PFSK-1 (cell line): ENCODE results near the gene ARL6IP5.

ENCODE experiments used
- POLR2AphosphoS5 ChIP-seq: IDR thresholded peaks from 2 replicates; pipeline ENCODE4 v1.6.1; 2012; ENCODE audit warnings: low read depth, mild to moderate bottlenecking, control low read depth, low read length, moderate library complexity
- TF ChIP-seq, protein P1 (sequence below), 2 experiments: IDR thresholded peaks; 2 replicates each; pipeline versions ENCODE4 v1.6.1 to v1.8.0; 2011 to 2012; ENCODE audit warnings: low read depth in 2 of 2, low read length in 2 of 2, control low read depth in 1 of 2, inconsistent platforms in 1 of 2, mild to moderate bottlenecking in 1 of 2, moderate library complexity in 1 of 2; ENCODE audit not compliant: insufficient read depth in 1 of 2

DNA sequence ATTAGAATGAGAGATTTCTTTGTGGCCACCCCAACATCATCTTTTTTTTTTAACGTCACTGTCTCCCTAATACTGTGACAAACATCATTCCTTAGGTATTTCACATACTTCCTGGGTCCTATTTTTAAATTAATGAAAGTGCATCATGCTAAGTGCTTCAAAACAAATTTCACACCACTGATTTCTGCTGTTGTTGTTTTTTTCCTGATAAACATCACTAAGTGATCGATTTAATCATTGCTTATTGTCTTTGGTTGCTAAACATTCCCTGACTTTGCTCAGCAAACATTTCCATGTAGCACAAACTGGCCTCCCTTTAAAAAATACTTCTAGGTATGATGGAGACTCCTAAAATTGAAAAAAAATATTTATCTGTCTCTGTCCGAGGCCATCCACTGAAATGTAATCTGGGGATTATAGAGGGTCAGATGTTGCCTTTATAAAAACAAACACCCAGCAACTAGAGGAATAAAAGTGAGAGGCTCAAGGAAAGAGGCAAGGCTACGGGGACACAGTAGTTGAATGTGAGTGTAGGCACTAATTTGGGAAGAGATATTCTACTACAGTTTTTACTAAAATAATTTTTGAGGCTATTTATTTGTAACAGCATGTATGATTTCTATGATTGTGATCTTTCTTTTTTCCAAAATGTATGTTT, 58.2 kb downstream of the ARL6IP5 start:
- TF ChIP-seq, protein P1, sequence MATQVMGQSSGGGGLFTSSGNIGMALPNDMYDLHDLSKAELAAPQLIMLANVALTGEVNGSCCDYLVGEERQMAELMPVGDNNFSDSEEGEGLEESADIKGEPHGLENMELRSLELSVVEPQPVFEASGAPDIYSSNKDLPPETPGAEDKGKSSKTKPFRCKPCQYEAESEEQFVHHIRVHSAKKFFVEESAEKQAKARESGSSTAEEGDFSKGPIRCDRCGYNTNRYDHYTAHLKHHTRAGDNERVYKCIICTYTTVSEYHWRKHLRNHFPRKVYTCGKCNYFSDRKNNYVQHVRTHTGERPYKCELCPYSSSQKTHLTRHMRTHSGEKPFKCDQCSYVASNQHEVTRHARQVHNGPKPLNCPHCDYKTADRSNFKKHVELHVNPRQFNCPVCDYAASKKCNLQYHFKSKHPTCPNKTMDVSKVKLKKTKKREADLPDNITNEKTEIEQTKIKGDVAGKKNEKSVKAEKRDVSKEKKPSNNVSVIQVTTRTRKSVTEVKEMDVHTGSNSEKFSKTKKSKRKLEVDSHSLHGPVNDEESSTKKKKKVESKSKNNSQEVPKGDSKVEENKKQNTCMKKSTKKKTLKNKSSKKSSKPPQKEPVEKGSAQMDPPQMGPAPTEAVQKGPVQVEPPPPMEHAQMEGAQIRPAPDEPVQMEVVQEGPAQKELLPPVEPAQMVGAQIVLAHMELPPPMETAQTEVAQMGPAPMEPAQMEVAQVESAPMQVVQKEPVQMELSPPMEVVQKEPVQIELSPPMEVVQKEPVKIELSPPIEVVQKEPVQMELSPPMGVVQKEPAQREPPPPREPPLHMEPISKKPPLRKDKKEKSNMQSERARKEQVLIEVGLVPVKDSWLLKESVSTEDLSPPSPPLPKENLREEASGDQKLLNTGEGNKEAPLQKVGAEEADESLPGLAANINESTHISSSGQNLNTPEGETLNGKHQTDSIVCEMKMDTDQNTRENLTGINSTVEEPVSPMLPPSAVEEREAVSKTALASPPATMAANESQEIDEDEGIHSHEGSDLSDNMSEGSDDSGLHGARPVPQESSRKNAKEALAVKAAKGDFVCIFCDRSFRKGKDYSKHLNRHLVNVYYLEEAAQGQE (IDR thresholded peaks at IDR 0.05; ENCODE audit: insufficient read depth in 1 of 2, low read depth in 2 of 2, low read length in 2 of 2) = no peak
- no peak for TF ChIP-seq POLR2AphosphoS5
